ENCODE measurements around the gene KCNB1.

The KCNB1 gene

DNA sequence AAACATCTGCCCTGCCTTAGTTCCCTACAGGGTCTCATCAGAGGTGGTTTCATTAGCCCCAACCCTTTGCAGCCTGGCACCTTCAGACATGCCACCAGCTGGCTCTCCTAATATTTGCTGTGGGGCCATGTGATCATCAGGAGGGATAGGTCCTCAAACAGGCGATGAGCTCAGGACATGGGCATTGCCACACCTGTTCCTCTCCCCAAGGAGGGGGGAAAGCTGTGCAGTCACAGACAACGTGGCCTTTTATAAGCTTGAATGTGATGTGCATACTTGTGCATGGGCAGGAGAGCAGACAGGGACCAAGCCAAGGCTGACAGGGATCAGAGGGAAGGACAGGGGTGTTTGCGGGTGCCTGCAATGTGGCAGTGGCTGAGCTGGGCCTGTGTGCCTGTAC, 125.8 kb downstream of the KCNB1 start:
- no peak overlapping the region for H3K9ac ChIP-seq (ENCODE audit: low read length)
- no peaks in the 10 kb centered on the region for H3K27me3 ChIP-seq (ENCODE audit: control insufficient read depth, insufficient read depth, low read length)
- no peak overlapping the region for H3K4me3 ChIP-seq (ENCODE audit: low read length)
- no peak overlapping the region for H3K27ac ChIP-seq (ENCODE audit: low read length)
- H3K36me3 ChIP-seq (ENCODE audit: control insufficient read depth, low read depth, low read length) = no peaks in the 10 kb centered on the region
- H3K4me1 ChIP-seq (ENCODE audit: control insufficient read depth, low read depth, low read length) = no peaks in the 10 kb centered on the region
- H3K9me3 ChIP-seq (ENCODE audit: control insufficient read depth, low read depth, low read length) = no peaks in the 10 kb centered on the region

DNA sequence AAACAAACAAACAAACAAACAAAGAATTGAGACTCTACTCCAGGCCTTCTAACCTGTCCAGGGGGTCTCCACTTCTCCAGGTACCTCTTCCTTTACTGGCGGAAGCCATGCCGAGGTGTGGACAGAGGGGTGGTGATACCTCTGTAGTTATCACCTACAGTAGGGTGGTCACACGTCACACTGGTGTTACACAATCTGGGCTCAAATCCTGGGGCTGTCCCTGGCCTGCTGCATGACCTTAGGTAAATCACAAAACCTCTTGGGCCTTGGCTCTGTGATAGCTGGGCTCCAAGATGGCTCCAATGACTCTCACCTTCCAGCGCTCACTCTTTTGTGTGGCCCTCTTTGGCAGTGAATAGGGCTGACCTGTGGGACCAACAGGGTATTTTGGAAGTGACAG, 127.8 kb downstream of the KCNB1 start:
- Histone ChIP-seq H3K9me3 (ENCODE audit: control insufficient read depth, low read depth, low read length) (no peaks in the 10 kb centered on the region), H3K36me3 (ENCODE audit: control insufficient read depth, low read depth, low read length) (no peaks in the 10 kb centered on the region), H3K9ac (ENCODE audit: low read length) (no peak overlapping the region), H3K4me1 (ENCODE audit: control insufficient read depth, low read depth, low read length) (no peaks in the 10 kb centered on the region), H3K27me3 (ENCODE audit: control insufficient read depth, insufficient read depth, low read length) (no peaks in the 10 kb centered on the region), H3K27ac (ENCODE audit: low read length) (no peak overlapping the region), H3K4me3 (ENCODE audit: low read length) (no peak overlapping the region)

DNA sequence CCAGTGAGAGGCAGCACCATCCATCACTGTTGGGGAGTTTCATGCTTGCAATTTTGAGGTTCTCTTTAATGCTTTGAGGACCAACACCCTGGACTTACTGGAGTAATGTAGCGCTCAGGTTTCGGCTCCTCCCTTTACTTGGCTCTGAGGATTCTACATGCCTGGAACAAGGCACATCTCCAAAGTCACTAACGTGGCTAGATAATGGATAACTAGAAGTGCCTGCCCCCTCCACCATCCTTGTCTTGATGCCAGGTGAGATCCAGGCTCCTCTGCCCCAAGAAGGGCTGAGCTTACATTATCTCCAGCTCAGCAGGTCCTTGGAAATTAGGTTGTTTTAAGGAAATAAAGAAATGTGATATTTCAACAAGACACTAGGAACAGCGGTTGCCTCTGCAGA, 129.1 kb downstream of the KCNB1 start:
- H3K9ac ChIP-seq (ENCODE audit: low read length) = no peak overlapping the region
- no peaks in the 10 kb centered on the region for H3K36me3 ChIP-seq (ENCODE audit: control insufficient read depth, low read depth, low read length)
- no peaks in the 10 kb centered on the region for H3K4me1 ChIP-seq (ENCODE audit: control insufficient read depth, low read depth, low read length)
- no peak overlapping the region for H3K27ac ChIP-seq (ENCODE audit: low read length)
- H3K27me3 ChIP-seq (ENCODE audit: control insufficient read depth, insufficient read depth, low read length) = no peaks in the 10 kb centered on the region
- no peaks in the 10 kb centered on the region for H3K9me3 ChIP-seq (ENCODE audit: control insufficient read depth, low read depth, low read length)
- no peak overlapping the region for H3K4me3 ChIP-seq (ENCODE audit: low read length)

DNA sequence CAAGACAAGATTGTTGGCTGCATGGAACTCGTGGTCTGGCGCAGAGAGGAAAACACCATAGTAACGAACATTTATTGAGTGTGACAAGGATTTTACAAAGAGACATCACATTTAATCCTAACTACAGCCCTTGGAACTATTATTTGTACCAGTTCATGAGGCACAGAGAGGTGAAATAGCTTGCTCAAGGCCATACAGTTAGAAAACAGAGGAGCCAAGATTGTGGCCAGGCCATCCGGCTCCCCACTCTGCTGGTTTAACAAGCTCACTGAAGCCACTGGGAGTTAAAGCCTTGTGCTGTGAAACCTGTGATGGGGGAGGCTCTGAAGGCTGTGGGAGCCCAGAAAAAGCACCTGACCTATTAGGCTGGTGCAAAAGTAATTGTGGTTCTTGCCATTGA, 129.7 kb downstream of the KCNB1 start:
- H3K4me1 ChIP-seq (ENCODE audit: control insufficient read depth, low read depth, low read length) = peaks cover under 1% of the 10 kb centered on the region
- H3K4me3 ChIP-seq (ENCODE audit: low read length) = no peak overlapping the region
- H3K9ac ChIP-seq (ENCODE audit: low read length) = no peak overlapping the region
- no peak overlapping the region for H3K27ac ChIP-seq (ENCODE audit: low read length)
- H3K9me3 ChIP-seq (ENCODE audit: control insufficient read depth, low read depth, low read length) = no peaks in the 10 kb centered on the region
- H3K36me3 ChIP-seq (ENCODE audit: control insufficient read depth, low read depth, low read length) = no peaks in the 10 kb centered on the region
- H3K27me3 ChIP-seq (ENCODE audit: control insufficient read depth, insufficient read depth, low read length) = no peaks in the 10 kb centered on the region

- Histone ChIP-seq H3K27ac (ENCODE audit: low read length) (no peak overlapping the region), H3K9me3 (ENCODE audit: control insufficient read depth, low read depth, low read length) (no peaks in the 10 kb centered on the region), H3K27me3 (ENCODE audit: control insufficient read depth, insufficient read depth, low read length) (no peaks in the 10 kb centered on the region), H3K4me1 (ENCODE audit: control insufficient read depth, low read depth, low read length) (peaks cover 4% of the 10 kb centered on the region), H3K36me3 (ENCODE audit: control insufficient read depth, low read depth, low read length) (no peaks in the 10 kb centered on the region), H3K9ac (ENCODE audit: low read length) (no peak overlapping the region), H3K4me3 (ENCODE audit: low read length) (no peak overlapping the region)
These were observed 130.7 kb downstream of the KCNB1 start for GRCh38 chr20:49351775-49352174.

DNA sequence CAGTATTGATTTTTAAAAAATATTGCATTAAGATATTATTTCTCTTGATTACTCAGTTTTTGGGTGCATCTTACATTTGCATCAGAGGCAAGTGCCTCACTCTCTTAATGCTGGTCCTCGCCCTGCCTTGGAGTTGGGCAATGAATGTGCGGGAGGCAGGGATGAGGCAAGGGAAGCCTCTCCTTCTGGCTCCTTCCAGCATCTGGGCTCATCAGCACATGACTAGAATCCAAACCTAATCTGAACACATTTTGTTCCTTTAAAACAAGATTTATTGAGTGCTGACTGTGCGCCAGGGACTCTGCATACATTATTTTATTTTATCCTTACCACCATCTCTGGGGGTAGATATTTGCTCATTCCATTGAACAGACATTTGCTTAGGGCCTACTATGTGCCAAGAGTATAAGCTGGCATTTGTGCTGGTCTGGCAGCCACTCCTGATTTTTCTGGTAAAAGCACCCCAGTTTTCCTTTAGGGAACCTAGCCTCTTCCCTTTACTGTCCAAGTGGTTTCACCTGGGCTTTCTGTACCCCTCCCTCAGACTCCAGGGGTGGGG, 132.7 kb downstream of the KCNB1 start:
- Histone ChIP-seq H3K4me3 (ENCODE audit: low read length) (no peak overlapping the region), H3K4me1 (ENCODE audit: control insufficient read depth, low read depth, low read length) (peaks cover 4% of the 10 kb centered on the region), H3K27ac (ENCODE audit: low read length) (no peak overlapping the region), H3K36me3 (ENCODE audit: control insufficient read depth, low read depth, low read length) (no peaks in the 10 kb centered on the region), H3K9me3 (ENCODE audit: control insufficient read depth, low read depth, low read length) (no peaks in the 10 kb centered on the region), H3K9ac (ENCODE audit: low read length) (no peak overlapping the region), H3K27me3 (ENCODE audit: control insufficient read depth, insufficient read depth, low read length) (no peaks in the 10 kb centered on the region)

DNA sequence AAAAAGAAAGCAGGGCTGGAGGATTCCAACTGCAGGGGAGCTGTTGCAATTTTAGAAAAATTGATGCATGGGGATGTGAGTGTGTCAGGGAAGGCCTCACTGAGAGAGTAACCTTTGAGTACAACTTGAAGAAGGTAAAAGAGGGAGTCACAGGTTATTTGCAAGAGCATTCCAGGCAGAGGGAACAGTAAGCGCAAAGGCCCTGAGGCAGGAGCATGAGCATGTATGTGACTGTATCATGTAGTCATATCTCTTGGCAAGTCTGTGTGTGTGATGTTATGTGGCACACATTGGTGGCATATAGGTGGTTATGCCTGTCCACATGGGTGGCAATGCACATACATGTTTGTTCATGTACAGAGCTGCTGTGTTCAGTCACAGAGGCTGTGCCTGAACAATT, 133.4 kb downstream of the KCNB1 start:
- Histone ChIP-seq H3K9me3 (ENCODE audit: control insufficient read depth, low read depth, low read length) (no peaks in the 10 kb centered on the region), H3K36me3 (ENCODE audit: control insufficient read depth, low read depth, low read length) (no peaks in the 10 kb centered on the region), H3K27me3 (ENCODE audit: control insufficient read depth, insufficient read depth, low read length) (no peaks in the 10 kb centered on the region), H3K9ac (ENCODE audit: low read length) (no peak overlapping the region), H3K4me1 (ENCODE audit: control insufficient read depth, low read depth, low read length) (peaks cover 4% of the 10 kb centered on the region), H3K4me3 (ENCODE audit: low read length) (no peak overlapping the region), H3K27ac (ENCODE audit: low read length) (no peak overlapping the region)

- Histone ChIP-seq H3K4me3 (ENCODE audit: low read length) (no peak overlapping the region), H3K27me3 (ENCODE audit: control insufficient read depth, insufficient read depth, low read length) (no peaks in the 10 kb centered on the region), H3K9me3 (ENCODE audit: control insufficient read depth, low read depth, low read length) (no peaks in the 10 kb centered on the region), H3K9ac (ENCODE audit: low read length) (no peak overlapping the region), H3K27ac (ENCODE audit: low read length) (peak overlapping the region; percentile 92), H3K36me3 (ENCODE audit: control insufficient read depth, low read depth, low read length) (no peaks in the 10 kb centered on the region), H3K4me1 (ENCODE audit: control insufficient read depth, low read depth, low read length) (peaks cover 4% of the 10 kb centered on the region)
These were observed 133.9 kb downstream of the KCNB1 start for GRCh38 chr20:49348563-49348962.

DNA sequence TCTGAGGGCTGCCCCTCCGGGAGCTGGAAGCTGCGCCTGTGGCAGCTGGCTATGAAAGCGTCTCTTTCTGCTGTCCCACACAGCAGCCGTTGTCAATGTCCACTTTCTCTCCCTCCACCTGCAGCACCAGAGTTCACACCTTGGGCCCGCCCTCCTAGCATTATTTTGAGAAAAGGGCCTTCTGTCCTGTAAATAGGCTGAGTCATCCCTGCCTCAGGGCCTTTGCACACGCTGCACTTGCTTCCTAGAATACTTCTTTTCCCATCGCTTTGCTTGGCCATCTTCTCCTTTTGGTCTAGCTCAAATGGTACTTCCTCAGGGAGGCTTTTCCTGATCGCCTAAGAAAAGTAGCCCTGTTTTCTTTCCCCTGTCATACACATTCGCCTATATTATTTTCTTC, 135.3 kb downstream of the KCNB1 start:
- no peaks in the 10 kb centered on the region for H3K9me3 ChIP-seq (ENCODE audit: control insufficient read depth, low read depth, low read length)
- no peaks in the 10 kb centered on the region for H3K36me3 ChIP-seq (ENCODE audit: control insufficient read depth, low read depth, low read length)
- peak overlapping the region; percentile 92 for H3K27ac ChIP-seq (ENCODE audit: low read length)
- peak overlapping the region; percentile 67 for H3K9ac ChIP-seq (ENCODE audit: low read length)
- peaks cover 4% of the 10 kb centered on the region for H3K4me1 ChIP-seq (ENCODE audit: control insufficient read depth, low read depth, low read length)
- no peak overlapping the region for H3K4me3 ChIP-seq (ENCODE audit: low read length)
- H3K27me3 ChIP-seq (ENCODE audit: control insufficient read depth, insufficient read depth, low read length) = no peaks in the 10 kb centered on the region

DNA sequence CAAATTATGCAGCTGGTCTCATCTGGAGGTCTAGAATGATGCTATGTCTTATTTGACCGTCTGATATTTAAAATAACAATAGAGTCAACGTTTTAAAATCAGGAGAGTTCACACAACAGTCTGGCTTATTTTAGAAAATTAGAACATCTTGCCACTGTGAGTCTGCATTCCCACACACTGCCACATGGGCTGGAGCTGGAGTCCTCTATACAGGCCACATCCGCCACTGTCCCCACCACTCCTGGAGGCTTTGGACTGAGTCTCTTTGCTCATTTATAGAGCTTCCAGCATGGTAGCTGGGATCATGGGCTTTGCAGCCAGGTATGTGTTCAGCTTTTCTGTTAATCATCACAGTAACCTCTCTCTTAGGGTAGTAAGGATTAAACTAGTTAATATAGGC, 135.8 kb downstream of the KCNB1 start:
- no peaks in the 10 kb centered on the region for H3K9me3 ChIP-seq (ENCODE audit: control insufficient read depth, low read depth, low read length)
- H3K9ac ChIP-seq (ENCODE audit: low read length) = no peak overlapping the region
- H3K4me1 ChIP-seq (ENCODE audit: control insufficient read depth, low read depth, low read length) = peaks cover 4% of the 10 kb centered on the region
- no peak overlapping the region for H3K27ac ChIP-seq (ENCODE audit: low read length)
- no peak overlapping the region for H3K4me3 ChIP-seq (ENCODE audit: low read length)
- H3K36me3 ChIP-seq (ENCODE audit: control insufficient read depth, low read depth, low read length) = no peaks in the 10 kb centered on the region
- no peaks in the 10 kb centered on the region for H3K27me3 ChIP-seq (ENCODE audit: control insufficient read depth, insufficient read depth, low read length)

DNA sequence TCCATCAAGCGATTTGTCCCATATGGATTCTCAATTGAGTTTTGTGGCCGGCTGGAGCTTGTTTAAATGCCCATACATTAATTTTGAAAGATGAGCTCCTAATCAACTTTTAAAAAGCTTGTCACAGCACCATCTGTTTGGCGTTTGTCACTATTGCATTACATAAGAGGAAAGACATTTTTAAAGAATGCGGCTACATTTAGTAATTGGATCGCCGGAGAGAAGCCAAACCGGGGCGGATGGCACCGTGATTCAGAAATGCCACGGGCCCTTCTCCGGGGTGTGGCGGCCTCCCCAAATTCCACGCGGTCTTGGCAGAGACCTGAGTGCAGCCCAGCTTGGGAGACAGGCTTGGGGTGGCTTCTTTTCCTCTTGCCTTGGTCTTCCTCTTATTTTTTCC, 136.9 kb downstream of the KCNB1 start:
- Histone ChIP-seq H3K9ac (ENCODE audit: low read length) (no peak overlapping the region), H3K4me1 (ENCODE audit: control insufficient read depth, low read depth, low read length) (peaks cover 4% of the 10 kb centered on the region), H3K9me3 (ENCODE audit: control insufficient read depth, low read depth, low read length) (no peaks in the 10 kb centered on the region), H3K36me3 (ENCODE audit: control insufficient read depth, low read depth, low read length) (no peaks in the 10 kb centered on the region), H3K4me3 (ENCODE audit: low read length) (no peak overlapping the region), H3K27ac (ENCODE audit: low read length) (no peak overlapping the region), H3K27me3 (ENCODE audit: control insufficient read depth, insufficient read depth, low read length) (no peaks in the 10 kb centered on the region)

DNA sequence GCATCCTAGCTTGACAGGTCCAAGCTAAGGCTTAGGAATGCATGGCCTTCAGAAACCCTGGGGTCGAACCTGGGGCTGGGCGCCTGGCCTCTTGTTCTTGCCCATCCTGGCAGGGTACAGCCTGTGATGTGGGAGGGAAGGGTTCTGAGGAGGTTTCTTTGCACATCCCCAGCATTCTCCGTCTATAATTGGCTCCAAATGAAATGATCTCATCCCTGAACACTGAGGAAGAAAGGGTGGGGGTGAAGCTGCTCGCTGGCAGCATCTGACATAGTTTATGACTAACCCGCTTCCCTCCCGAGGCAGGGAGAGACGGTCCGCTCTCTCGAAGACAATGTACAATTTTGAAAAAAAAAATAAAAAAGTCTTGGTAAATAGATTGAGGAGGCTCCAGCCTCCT, 137.5 kb downstream of the KCNB1 start:
- no peak overlapping the region for H3K9ac ChIP-seq (ENCODE audit: low read length)
- H3K4me3 ChIP-seq (ENCODE audit: low read length) = no peak overlapping the region
- H3K9me3 ChIP-seq (ENCODE audit: control insufficient read depth, low read depth, low read length) = no peaks in the 10 kb centered on the region
- H3K27me3 ChIP-seq (ENCODE audit: control insufficient read depth, insufficient read depth, low read length) = no peaks in the 10 kb centered on the region
- no peak overlapping the region for H3K27ac ChIP-seq (ENCODE audit: low read length)
- H3K4me1 ChIP-seq (ENCODE audit: control insufficient read depth, low read depth, low read length) = peaks cover 4% of the 10 kb centered on the region
- no peaks in the 10 kb centered on the region for H3K36me3 ChIP-seq (ENCODE audit: control insufficient read depth, low read depth, low read length)

Measured in iPS-18a (cell line).